Endodermal cell (in vitro differentiated cells): ENCODE data around the gene TARP.

Experiments used
- DNase-seq: peaks from one replicate; pipeline ENCODE4 v3.0.0-alpha.2; 2017
- H3K27ac ChIP-seq: 2 replicates; pipeline ENCODE4 v1.5.1; 2013; ENCODE audit warnings: mild to moderate bottlenecking, low read depth, low read length, moderate library complexity
- H3K27me3 ChIP-seq: 2 replicates; pipeline ENCODE4 v1.6.1; 2013; ENCODE audit warnings: mild to moderate bottlenecking, low read length, moderate library complexity; ENCODE audit not compliant: insufficient read depth, control insufficient read depth, poor library complexity, severe bottlenecking
- H3K36me3 ChIP-seq: 2 replicates; pipeline ENCODE4 v1.7.0; 2013; ENCODE audit warnings: mild to moderate bottlenecking, low read length, moderate library complexity; ENCODE audit not compliant: control insufficient read depth, insufficient read depth
- H3K4me1 ChIP-seq: one replicate; pipeline ENCODE4 v1.7.0; 2013; ENCODE audit warnings: low read length; ENCODE audit not compliant: control insufficient read depth, insufficient read depth
- H3K4me3 ChIP-seq: 2 replicates; pipeline ENCODE4 v1.5.1; 2013; ENCODE audit warnings: mild to moderate bottlenecking, low read length, moderate library complexity
- H3K9ac ChIP-seq: 2 replicates; pipeline ENCODE4 v1.6.1; 2013; ENCODE audit warnings: mild to moderate bottlenecking, low read length, moderate library complexity; ENCODE audit not compliant: poor library complexity, severe bottlenecking; ENCODE audit errors: extremely low read depth
- H3K9me3 ChIP-seq: 2 replicates; pipeline ENCODE4 v1.6.1; 2013; ENCODE audit warnings: mild to moderate bottlenecking, low read length, moderate library complexity; ENCODE audit not compliant: control insufficient read depth
- H3K27ac Mint-ChIP-seq: 2 replicates; pipeline ENCODE4 v1.8.0; 2020; ENCODE audit warnings: mixed read lengths
- H3K27me3 Mint-ChIP-seq: 2 replicates; pipeline ENCODE4 v1.8.0; 2021; ENCODE audit warnings: mild to moderate bottlenecking, mixed read lengths; ENCODE audit not compliant: insufficient read depth
- H3K36me3 Mint-ChIP-seq: 2 replicates; pipeline ENCODE4 v1.8.0; 2020; ENCODE audit warnings: low read depth, mixed read lengths
- H3K4me1 Mint-ChIP-seq: 2 replicates; pipeline ENCODE4 v1.8.0; 2020; ENCODE audit warnings: mixed read lengths
- H3K4me3 Mint-ChIP-seq: 2 replicates; pipeline ENCODE4 v1.8.0; 2020; ENCODE audit warnings: mild to moderate bottlenecking, moderate library complexity, mixed read lengths
- H3K9me3 Mint-ChIP-seq: 2 replicates; pipeline ENCODE4 v1.8.0; 2020; ENCODE audit warnings: mild to moderate bottlenecking, mixed read lengths
- CTCF ChIP-seq: fragments of 200-600 bp; sonication (generic); conservative IDR thresholded peaks from 2 replicates; pipeline ENCODE4 v1.5.0; 2021; ENCODE audit warnings: antibody characterized with exemption, mild to moderate bottlenecking
- WGBS, 2 experiments: methylation state at CpG; one replicate each; pipeline versions ENCODE4 v1.1.5 to v1.1.7; 2013; ENCODE audit warnings: missing lambda C conversion rate in 2 of 2, mixed read lengths in 1 of 2; ENCODE audit not compliant: insufficient coverage in 1 of 2, insufficient read length in 1 of 2; 5-methylcytosine and 5-hydroxymethylcytosine counted together

Gene TARP

GRCh38 chr7:38217672-38218071 lies 55.8 kb downstream of the TARP start:
- H3K36me3 ChIP-seq, result peaks cover 68% of the 10 kb centered on the region
- H3K4me3 ChIP-seq, result no peak overlapping the region
- H3K27me3 ChIP-seq, result no peaks in the 10 kb centered on the region
- DNase-seq, result no peak
- Mint-ChIP-seq H3K9me3 (no peaks in the 10 kb centered on the region), H3K36me3 (peaks cover 32% of the 10 kb centered on the region), H3K27ac (no peak overlapping the region), H3K27me3 (no peaks in the 10 kb centered on the region), H3K4me1 (peaks cover 17% of the 10 kb centered on the region), H3K4me3 (no peak overlapping the region)
- no peak overlapping the region for H3K9ac ChIP-seq
- no peaks in the 10 kb centered on the region for H3K9me3 ChIP-seq
- no peak overlapping the region for H3K27ac ChIP-seq
- TF ChIP-seq CTCF, result no peak
- H3K4me1 ChIP-seq, result peaks cover 2% of the 10 kb centered on the region
- 98% methylated on average over 2 of the region's 2 CpGs; no CpG with 5 or more reads in 1 of the 2 experiments for WGBS, 2 experiments

DNA sequence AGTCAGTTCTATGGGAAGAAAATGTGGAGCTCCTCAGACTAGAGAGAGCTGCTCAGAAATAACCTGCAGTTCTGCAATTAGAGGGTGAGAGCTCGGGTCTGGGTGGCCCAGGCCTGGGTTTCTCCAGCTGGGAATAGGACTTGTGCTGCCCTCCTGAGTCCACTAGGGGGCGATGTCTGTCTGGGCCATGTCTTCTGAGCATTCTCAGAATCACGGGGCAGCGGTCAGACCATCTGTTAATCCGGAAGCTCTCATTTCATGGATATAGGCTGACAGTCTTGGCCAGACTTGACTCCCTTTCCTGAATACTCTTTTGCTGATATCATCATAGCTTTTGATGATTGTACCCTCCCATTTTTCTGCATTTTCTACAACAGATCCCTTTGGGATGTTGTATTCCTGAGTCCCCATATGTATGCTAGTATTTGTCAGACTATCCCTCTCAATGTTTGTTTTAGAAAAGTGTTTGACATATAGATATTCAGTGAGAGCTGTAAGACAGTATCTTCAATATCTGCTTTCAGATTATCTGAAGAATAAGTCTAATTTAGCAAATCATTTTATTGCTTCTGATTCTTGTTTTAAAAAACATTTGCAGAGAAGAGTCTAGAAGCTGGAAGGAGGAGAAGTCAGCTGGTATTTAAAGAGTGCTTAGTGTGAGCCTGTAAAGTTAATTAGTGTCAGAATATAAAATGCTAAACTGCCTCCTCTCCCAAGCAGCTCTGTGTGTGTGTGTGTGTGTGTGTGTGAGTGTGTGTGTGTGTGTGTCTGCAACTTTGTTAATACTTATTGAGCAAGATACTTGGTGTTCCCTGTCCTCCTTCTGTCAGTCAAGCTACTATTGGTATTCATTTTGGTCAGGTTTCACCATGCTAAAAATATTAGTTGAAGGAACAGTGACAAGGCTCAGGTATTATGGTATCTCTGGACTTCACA lies 57.4 kb downstream of the TARP start:
- TF ChIP-seq CTCF, result peak; percentile 98
- no peak overlapping the region for H3K4me3 Mint-ChIP-seq
- H3K27me3 ChIP-seq, result no peaks in the 10 kb centered on the region
- no peaks in the 10 kb centered on the region for H3K27me3 Mint-ChIP-seq
- H3K4me3 ChIP-seq, result no peak overlapping the region
- H3K36me3 ChIP-seq, result peaks cover 63% of the 10 kb centered on the region
- H3K27ac ChIP-seq, result no peak overlapping the region
- H3K27ac Mint-ChIP-seq, result no peak overlapping the region
- H3K4me1 Mint-ChIP-seq, result peaks cover 16% of the 10 kb centered on the region
- WGBS, 2 experiments, result 18 to 40% methylated on average over 2 to 5 of the region's 5 CpGs
- peaks cover 32% of the 10 kb centered on the region for H3K36me3 Mint-ChIP-seq
- peaks cover 2% of the 10 kb centered on the region for H3K4me1 ChIP-seq
- DNase-seq, result peak; percentile 93
- H3K9me3 ChIP-seq, result no peaks in the 10 kb centered on the region
- no peaks in the 10 kb centered on the region for H3K9me3 Mint-ChIP-seq
- no peak overlapping the region for H3K9ac ChIP-seq

DNA sequence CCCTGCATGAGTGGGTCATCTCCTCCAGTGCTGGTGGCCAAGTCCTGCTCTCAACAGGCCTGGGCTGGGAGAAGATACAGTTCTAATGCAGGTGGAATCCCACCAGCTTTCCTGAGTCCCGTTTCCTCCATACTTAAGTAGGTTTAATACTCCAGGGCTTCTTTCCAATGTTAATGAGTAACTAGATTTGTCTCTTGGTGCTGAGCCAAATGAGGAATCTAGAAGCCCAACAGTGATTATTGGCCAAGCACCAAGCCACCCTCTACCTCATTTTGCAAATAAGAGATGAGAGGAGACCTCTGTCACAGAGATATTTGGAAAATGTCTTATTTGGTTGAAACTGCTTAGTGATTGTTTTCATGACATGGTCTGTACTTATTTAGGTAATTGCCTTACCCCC lies 58.3 kb downstream of the TARP start:
- H3K9me3 ChIP-seq, result no peaks in the 10 kb centered on the region
- peaks cover 65% of the 10 kb centered on the region for H3K36me3 ChIP-seq
- no peak overlapping the region for H3K27ac ChIP-seq
- TF ChIP-seq CTCF, result no peak
- H3K36me3 Mint-ChIP-seq, result peaks cover 31% of the 10 kb centered on the region
- H3K4me1 ChIP-seq, result peaks cover 2% of the 10 kb centered on the region
- H3K27me3 ChIP-seq, result no peaks in the 10 kb centered on the region
- no peak overlapping the region for H3K4me3 ChIP-seq
- peak overlapping the region; percentile 67 for H3K27ac Mint-ChIP-seq
- no peak overlapping the region for H3K9ac ChIP-seq
- no peaks in the 10 kb centered on the region for H3K9me3 Mint-ChIP-seq
- H3K4me3 Mint-ChIP-seq, result no peak overlapping the region
- DNase-seq, result no peak
- H3K27me3 Mint-ChIP-seq, result no peaks in the 10 kb centered on the region
- peaks cover 16% of the 10 kb centered on the region for H3K4me1 Mint-ChIP-seq
- 80 to 100% methylated on average over 1 of the region's 1 CpG for WGBS, 2 experiments
